ENCODE data around the gene KRTAP10-1.

GRCh38 chr21:44505673-44506278, 34.2 kb downstream of the KRTAP10-1 start:
- TF ChIP-seq HOXA7 (CRISPR knock-in tag; IDR thresholded peaks at IDR 0.05) (no peak), JUN (IDR thresholded peaks at IDR 0.05) (no peak), CTCF (IDR thresholded peaks at IDR 0.05) (no peak), CEBPB (IDR thresholded peaks at IDR 0.05) (no peak), RFX5 (IDR thresholded peaks at IDR 0.05) (no peak), HDAC2 (IDR thresholded peaks at IDR 0.05) (no peak)

Measured in A549 (cell line).